Neutrophil (primary cell): Measurements from ENCODE around the gene FFAR3.

ENCODE experiments used
- H3K27ac ChIP-seq: fragments of 200-600 bp; sonication (generic); 2 replicates; pipeline ENCODE4 v1.5.1; 2016; ENCODE audit warnings: mild to moderate bottlenecking, moderate library complexity
- H3K27me3 ChIP-seq: fragments of 200-600 bp; sonication (generic); 2 replicates; pipeline ENCODE4 v1.6.0; 2016; ENCODE audit warnings: mild to moderate bottlenecking
- H3K36me3 ChIP-seq: fragments of 200-600 bp; sonication (generic); 2 replicates; pipeline ENCODE4 v1.5.1; 2017
- H3K4me1 ChIP-seq, 2 experiments: fragments of 200-600 bp in 1 of 2; sonication (generic) in 1 of 2; 1 replicate in 1 of 2; 2 replicates in 1 of 2; pipeline versions ENCODE4 v1.5.1 to v1.6.1; 2013 to 2016; ENCODE audit warnings: low read depth in 1 of 2, low read length in 1 of 2, mild to moderate bottlenecking in 1 of 2, moderate library complexity in 1 of 2; ENCODE audit not compliant: control insufficient read depth in 1 of 2, insufficient read depth in 1 of 2
- H3K4me3 ChIP-seq, 2 experiments: fragments of 200-600 bp in 1 of 2; sonication (generic) in 1 of 2; 1 replicate in 1 of 2; 2 replicates in 1 of 2; pipeline ENCODE4 v1.5.1; 2013 to 2016; ENCODE audit warnings: low read depth in 1 of 2, low read length in 1 of 2, mild to moderate bottlenecking in 1 of 2, moderate library complexity in 1 of 2
- H3K9me3 ChIP-seq: fragments of 200-600 bp; sonication (generic); 2 replicates; pipeline ENCODE4 v1.5.1; 2016
- CTCF ChIP-seq: fragments of 200-600 bp; sonication (generic); IDR thresholded peaks from 2 replicates; pipeline ENCODE4 v1.5.1; 2016; ENCODE audit warnings: antibody characterized with exemption

FFAR3 gene

DNA sequence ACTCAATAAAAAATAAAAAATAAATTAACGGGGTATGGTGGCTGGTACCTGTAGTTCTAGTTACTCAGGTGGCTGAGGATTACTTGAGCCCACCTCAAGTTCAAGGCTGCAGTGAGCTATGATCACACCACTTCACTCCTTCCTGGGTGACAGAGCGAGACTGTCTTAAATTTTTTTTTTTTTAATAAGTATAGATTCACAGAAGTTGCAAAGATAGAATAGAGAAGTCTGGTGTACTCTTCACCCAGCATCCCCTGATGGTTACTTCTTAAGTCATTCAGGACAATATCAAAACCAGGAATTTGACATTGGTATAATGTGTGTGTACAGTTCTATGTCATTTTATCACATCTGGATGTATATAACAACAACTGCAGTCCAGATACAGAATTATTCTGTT is 37.0 kb upstream of the FFAR3 start:
- Histone ChIP-seq H3K27me3 (no peaks in the 10 kb centered on the region), H3K9me3 (no peaks in the 10 kb centered on the region), H3K27ac (no peak overlapping the region), H3K4me3 (no peak overlapping the region), H3K36me3 (no peaks in the 10 kb centered on the region), H3K4me1 (peaks cover 23 to 25% of the 10 kb centered on the region in 2 experiments)
- no peak for TF ChIP-seq CTCF

GRCh38 chr19:35322014-35322413 is 36.2 kb upstream of the FFAR3 start:
- no peak overlapping the region for H3K4me3 ChIP-seq
- no peak overlapping the region for H3K27ac ChIP-seq
- no peaks in the 10 kb centered on the region for H3K36me3 ChIP-seq
- no peaks in the 10 kb centered on the region for H3K27me3 ChIP-seq
- H3K9me3 ChIP-seq, result no peaks in the 10 kb centered on the region
- TF ChIP-seq CTCF, result no peak
- peaks cover 23 to 25% of the 10 kb centered on the region in 2 experiments for H3K4me1 ChIP-seq

DNA sequence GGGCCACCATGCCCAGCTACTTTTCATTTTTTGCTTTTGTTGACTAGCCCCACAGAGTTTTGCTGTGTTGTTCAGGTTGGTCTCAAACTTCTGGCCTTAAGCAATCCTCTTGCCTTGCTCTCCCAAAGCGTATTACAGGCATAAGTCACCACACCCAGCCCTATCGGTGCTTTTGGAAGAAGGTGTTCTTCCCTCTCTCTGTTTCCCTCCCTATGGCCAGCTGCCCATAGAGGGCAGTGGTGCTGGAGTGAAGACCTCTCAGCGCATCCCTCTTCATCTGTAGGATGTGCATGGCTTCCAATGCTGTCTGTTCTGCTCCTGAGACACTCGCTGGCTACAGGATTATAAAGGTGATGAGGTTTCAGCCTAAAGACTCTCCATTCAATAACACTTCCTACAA is 30.6 kb upstream of the FFAR3 start:
- no peak for TF ChIP-seq CTCF
- Histone ChIP-seq H3K27ac (no peak overlapping the region), H3K36me3 (no peaks in the 10 kb centered on the region), H3K9me3 (no peaks in the 10 kb centered on the region), H3K4me3 (no peak overlapping the region), H3K4me1 (peaks cover 10 to 15% of the 10 kb centered on the region in 2 experiments), H3K27me3 (peaks cover 5% of the 10 kb centered on the region)

GRCh38 chr19:35328851-35329285 is 29.4 kb upstream of the FFAR3 start, which contains the start of gene CD22:
Gene CD22, plus strand, starts transcription at chr19:35329187. Its CDS starts 2,854 bp downstream, at chr19:35332041.
- peaks cover 10 to 14% of the 10 kb centered on the region in 2 experiments for H3K4me1 ChIP-seq
- no peak within 1 kb of the TSS for H3K27ac ChIP-seq
- H3K4me3 ChIP-seq, result no peak within 1 kb of the TSS

GRCh38 chr19:35329323-35329722 is 28.9 kb upstream of the FFAR3 start:
- Histone ChIP-seq H3K27me3 (peaks cover 16% of the 10 kb centered on the region), H3K4me3 (no peak overlapping the region), H3K9me3 (no peaks in the 10 kb centered on the region), H3K4me1 (peaks cover 7 to 9% of the 10 kb centered on the region in 2 experiments), H3K27ac (no peak overlapping the region), H3K36me3 (no peaks in the 10 kb centered on the region)
- TF ChIP-seq CTCF, result no peak

More at GRCh38 chr19:35328851-35329285, 29.4 kb upstream of the FFAR3 start, which contains the start of gene CD22:
- no peak for TF ChIP-seq CTCF
- Histone ChIP-seq H3K9me3 (no peaks in the 10 kb centered on the region), H3K36me3 (no peaks in the 10 kb centered on the region), H3K27me3 (peaks cover 16% of the 10 kb centered on the region)

GRCh38 chr19:35330475-35330874 is 27.8 kb upstream of the FFAR3 start:
- Histone ChIP-seq H3K4me3 (no peak overlapping the region), H3K27ac (no peak overlapping the region), H3K9me3 (no peaks in the 10 kb centered on the region), H3K36me3 (no peaks in the 10 kb centered on the region), H3K4me1 (peaks cover 6 to 7% of the 10 kb centered on the region in 2 experiments), H3K27me3 (peaks cover 16% of the 10 kb centered on the region)
- no peak for TF ChIP-seq CTCF
